Tibial artery (tissue), 4 donors: ENCODE results near the gene HOXD9.

Experiments
- DNase-seq, 2 donors: peaks; one replicate each; pipeline ENCODE4 v3.0.0-alpha.2; 2019
- H3K27ac ChIP-seq, 2 donors: fragments of 200-600 bp; sonication (generic) in 1 of 2; 1 replicate in 1 of 2; 2 replicates in 1 of 2; pipeline ENCODE4 v1.5.1; 2018 to 2019; ENCODE audit warnings: mild to moderate bottlenecking in 1 of 2
- H3K27me3 ChIP-seq, 2 donors: fragments of 200-600 bp; sonication (generic) in 1 of 2; one replicate each; pipeline versions ENCODE4 v1.5.1 to v1.6.0; 2016 to 2019
- H3K36me3 ChIP-seq, 3 donors: fragments of 200-600 bp; sonication (generic) in 2 of 3; one replicate each; pipeline ENCODE4 v1.5.1; 2016 to 2019; ENCODE audit warnings: mild to moderate bottlenecking in 2 of 3
- H3K4me1 ChIP-seq, 4 donors: fragments of 200-600 bp; sonication (generic) in 2 of 4; 1 replicate in 3 of 4; 2 replicates in 1 of 4; pipeline ENCODE4 v1.5.1; 2016 to 2019
- H3K4me3 ChIP-seq, 2 donors: fragments of 200-600 bp; sonication (generic) in 1 of 2; 1 replicate in 1 of 2; 2 replicates in 1 of 2; pipeline ENCODE4 v1.5.1; 2018 to 2019; ENCODE audit warnings: mild to moderate bottlenecking in 2 of 2
- H3K9me3 ChIP-seq, 3 donors: fragments of 200-600 bp; sonication (generic) in 1 of 3; one replicate each; pipeline ENCODE4 v1.5.1; 2016 to 2019
- CTCF ChIP-seq, 2 experiments: fragments of 200-600 bp in 1 of 2; fragments of 450-650 bp in 1 of 2; IDR thresholded peaks; one replicate each; pipeline ENCODE4 v1.5.1; 2017 to 2019; ENCODE audit warnings: antibody characterized with exemption in 2 of 2, mild to moderate bottlenecking in 1 of 2, moderate library complexity in 1 of 2
- intact Hi-C: fragments of 100-400 bp; cut with DNase I; formaldehyde crosslinking; loops from one replicate; pipeline ENCODE4 v1.15.0; 2023; ENCODE audit warnings: low total_unique reads

HOXD9 gene

GRCh38 chr2:176158855-176159662 is 36.5 kb downstream of the HOXD9 start:
- Histone ChIP-seq H3K27me3 (peaks cover 0 to 78% of the 10 kb centered on the region in 2 donors), H3K4me1 (peaks cover 0 to 50% (median 35%) of the 10 kb centered on the region in 4 donors), H3K4me3 (peak overlapping the region in 1 of 2 donors; percentile 41), H3K9me3 (no peaks in the 10 kb centered on the region), H3K27ac (no peak overlapping the region), H3K36me3 (peaks cover 0 to 11% (median 0%) of the 10 kb centered on the region in 3 donors)
- no peak for TF ChIP-seq CTCF (IDR thresholded peaks at IDR 0.05)
- DNase-seq: no peak
- intact Hi-C loops: loop anchor here (10.0 kb wide), 1 partner anchor 96 kb away; no protein-coding TSS in a partner anchor

GRCh38 chr2:176159663-176160250 is 37.2 kb downstream of the HOXD9 start:
- no peak overlapping the region for H3K27ac ChIP-seq
- H3K9me3 ChIP-seq: peaks cover 0 to 7% (median 0%) of the 10 kb centered on the region in 3 donors
- H3K36me3 ChIP-seq: peaks cover 0 to 8% (median 0%) of the 10 kb centered on the region in 3 donors
- H3K4me3 ChIP-seq: peak overlapping the region; percentile 28 to 41
- peaks cover 0 to 82% of the 10 kb centered on the region in 2 donors for H3K27me3 ChIP-seq
- DNase-seq: no peak
- peaks cover 0 to 54% (median 37%) of the 10 kb centered on the region in 4 donors for H3K4me1 ChIP-seq
- intact Hi-C loops: loop anchor here (10.0 kb wide), 1 partner anchor 95 kb away; no protein-coding TSS in a partner anchor
- no peak for TF ChIP-seq CTCF (IDR thresholded peaks at IDR 0.05)

- H3K36me3 ChIP-seq: peaks cover 0 to 4% (median 0%) of the 10 kb centered on the region in 3 donors
- no peak for DNase-seq
- H3K4me3 ChIP-seq: peak overlapping the region; percentile 28 to 41
- no peak overlapping the region for H3K27ac ChIP-seq
- TF ChIP-seq CTCF (IDR thresholded peaks at IDR 0.05): no peak
- intact Hi-C loops: no loop called here
- peaks cover 0 to 7% (median 0%) of the 10 kb centered on the region in 3 donors for H3K9me3 ChIP-seq
- H3K27me3 ChIP-seq: peaks cover 0 to 86% of the 10 kb centered on the region in 2 donors
- H3K4me1 ChIP-seq: peaks cover 0 to 61% (median 40%) of the 10 kb centered on the region in 4 donors
Observed at GRCh38 chr2:176160251-176160985, 37.9 kb downstream of the HOXD9 start.

GRCh38 chr2:176160986-176161824 is 38.7 kb downstream of the HOXD9 start:
- Histone ChIP-seq H3K4me1 (peaks cover 0 to 62% (median 41%) of the 10 kb centered on the region in 4 donors), H3K9me3 (peaks cover 0 to 7% (median 0%) of the 10 kb centered on the region in 3 donors), H3K27ac (no peak overlapping the region), H3K36me3 (no peaks in the 10 kb centered on the region), H3K27me3 (peaks cover 0 to 90% of the 10 kb centered on the region in 2 donors), H3K4me3 (peak overlapping the region; percentile 28 to 41)
- intact Hi-C loops: no loop called here
- TF ChIP-seq CTCF (IDR thresholded peaks at IDR 0.05): no peak
- DNase-seq: no peak
